ENCODE data around the gene LYRM4.
"Not testable (repeated sequence)": the region's sequence is repeated elsewhere in the genome, so short reads cannot be mapped to it uniquely, and the experiment has no call there.

The LYRM4 gene

GRCh38 chr6:5081182-5081581 is 179.6 kb downstream of the LYRM4 start:
- no peak for DNase-seq (ENCODE audit: low read depth)

DNA sequence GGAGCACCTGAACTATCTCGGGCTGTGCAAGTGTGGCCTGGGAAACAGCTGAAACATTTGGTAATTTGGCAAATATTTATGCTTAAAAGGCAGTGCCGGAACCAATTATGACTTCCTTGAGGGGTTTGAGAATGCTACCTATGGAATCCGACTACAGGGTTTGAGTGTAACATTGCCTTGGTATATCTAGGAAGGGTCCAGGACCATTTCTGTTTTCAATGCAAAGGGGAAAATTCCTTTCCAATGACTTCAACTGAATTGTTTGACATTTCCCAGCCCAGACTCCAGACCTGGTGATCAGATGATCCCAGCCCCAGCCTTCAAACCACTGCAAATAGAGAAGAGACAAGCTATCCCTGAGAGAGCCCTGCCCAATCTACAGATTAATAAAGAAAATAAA is 180.2 kb downstream of the LYRM4 start:
- DNase-seq (ENCODE audit: low read depth): no peak

DNA sequence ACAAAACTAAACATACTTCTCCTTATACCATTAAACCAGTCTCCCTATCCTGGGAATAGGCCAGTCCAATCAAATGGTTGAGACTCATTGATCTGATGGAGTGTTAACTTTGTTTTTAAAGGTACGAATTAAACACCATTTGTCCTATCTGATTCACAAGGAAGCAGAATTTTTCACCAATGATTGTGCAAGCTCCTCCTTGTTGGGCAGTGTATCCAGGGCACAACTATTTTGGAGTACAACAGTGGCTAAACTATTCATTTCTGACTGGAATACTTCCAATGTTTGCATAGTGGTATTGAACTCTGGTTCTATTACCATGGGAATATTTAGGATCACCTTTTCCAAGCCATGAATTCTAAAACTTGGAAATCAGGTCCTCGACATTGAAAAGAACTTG is 181.1 kb downstream of the LYRM4 start:
- no peak for DNase-seq (ENCODE audit: low read depth)

GRCh38 chr6:5078121-5078669 is 182.6 kb downstream of the LYRM4 start:
- no peak for DNase-seq (ENCODE audit: low read depth)

DNA sequence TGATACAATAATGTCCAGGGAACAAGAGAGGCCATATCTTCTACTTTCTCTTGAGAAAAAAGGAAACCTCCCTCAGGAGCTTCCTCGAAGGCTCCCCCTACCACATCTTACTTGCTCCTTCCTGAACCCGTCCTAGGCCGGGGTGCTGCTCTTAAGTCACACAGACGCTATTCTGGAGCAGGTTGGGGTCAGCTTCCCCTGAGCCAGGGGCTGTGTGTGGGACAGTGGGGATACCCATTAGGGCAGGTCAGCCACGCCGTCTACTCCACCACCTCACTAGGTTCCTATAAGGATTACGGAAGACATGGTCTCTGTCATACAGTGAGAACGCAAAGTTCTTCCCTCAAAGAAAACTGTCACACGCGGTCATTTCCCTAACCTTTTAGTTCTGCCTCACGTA is 183.8 kb downstream of the LYRM4 start:
- no peak for DNase-seq (ENCODE audit: low read depth)

GRCh38 chr6:5073992-5074391 is 186.8 kb downstream of the LYRM4 start:
- DNase-seq (ENCODE audit: low read depth): no peak

DNA sequence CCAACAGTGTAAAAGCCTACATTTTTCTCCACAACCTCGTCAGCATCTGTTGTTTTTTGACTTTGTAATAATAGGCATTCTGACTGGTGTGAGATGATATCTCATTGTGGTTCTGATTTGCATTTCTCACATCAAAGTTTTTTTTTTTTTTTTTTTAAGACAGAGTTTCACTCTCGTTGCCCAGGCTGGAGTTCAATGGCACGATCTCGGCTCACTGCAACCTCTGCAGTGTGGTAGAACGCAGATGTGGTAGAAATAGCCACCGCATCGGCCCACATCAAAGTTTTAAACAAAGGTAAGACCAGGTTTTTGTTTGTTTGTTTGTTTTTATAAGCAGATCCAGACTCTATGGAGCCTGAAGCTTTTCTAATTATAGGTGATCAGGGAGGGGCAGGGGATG is 188.3 kb downstream of the LYRM4 start:
- DNase-seq (ENCODE audit: low read depth): no peak

GRCh38 chr6:5071216-5071615 is 189.5 kb downstream of the LYRM4 start:
- DNase-seq (ENCODE audit: low read depth): no peak

- no peak for DNase-seq (ENCODE audit: low read depth)
Measured at GRCh38 chr6:5068153-5068751, 192.5 kb downstream of the LYRM4 start.

DNA sequence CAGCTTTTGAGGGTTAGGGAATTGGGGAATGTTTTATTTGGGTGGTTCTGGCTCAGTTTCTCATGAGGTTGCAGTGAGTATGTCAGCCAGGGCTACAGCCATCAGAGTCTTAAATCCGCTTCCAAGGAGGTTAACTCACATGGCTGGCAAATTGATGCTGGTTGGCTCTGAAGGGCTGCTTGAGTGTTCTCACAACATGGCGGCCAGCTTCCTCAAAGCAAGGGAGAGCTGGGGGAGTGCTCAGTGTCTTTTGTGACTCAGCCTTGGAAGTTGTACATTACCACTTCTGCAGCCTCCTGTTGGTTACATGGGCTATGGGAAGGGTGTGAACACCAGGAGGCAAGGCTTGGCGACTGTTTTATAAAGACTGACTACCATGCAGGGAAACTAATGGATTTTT is 193.4 kb downstream of the LYRM4 start:
- no peak for DNase-seq (ENCODE audit: low read depth)

- no peak for DNase-seq (ENCODE audit: low read depth)
Measured at GRCh38 chr6:5066456-5067093, 194.2 kb downstream of the LYRM4 start.

DNA sequence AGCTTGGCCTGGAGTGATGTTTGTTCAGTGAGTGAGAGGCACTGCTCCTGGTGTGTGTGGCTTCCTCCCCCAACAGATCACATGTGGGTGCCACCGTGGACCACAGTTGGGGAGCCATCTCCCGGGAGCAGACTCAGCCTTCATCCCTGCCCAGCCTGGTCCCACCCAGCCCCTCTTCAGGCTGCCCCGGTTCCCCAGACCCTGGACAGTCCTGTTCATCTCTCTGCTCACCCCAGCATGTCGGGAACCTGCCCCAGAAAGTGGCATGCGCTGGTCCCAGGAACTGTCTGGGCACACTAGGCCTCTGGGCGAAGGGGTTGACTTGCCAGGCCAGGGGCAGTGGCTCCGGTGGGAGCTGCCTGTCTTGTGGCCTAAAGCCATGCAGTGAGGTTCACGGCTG is 197.1 kb downstream of the LYRM4 start:
- no peak for DNase-seq (ENCODE audit: low read depth)

DNA sequence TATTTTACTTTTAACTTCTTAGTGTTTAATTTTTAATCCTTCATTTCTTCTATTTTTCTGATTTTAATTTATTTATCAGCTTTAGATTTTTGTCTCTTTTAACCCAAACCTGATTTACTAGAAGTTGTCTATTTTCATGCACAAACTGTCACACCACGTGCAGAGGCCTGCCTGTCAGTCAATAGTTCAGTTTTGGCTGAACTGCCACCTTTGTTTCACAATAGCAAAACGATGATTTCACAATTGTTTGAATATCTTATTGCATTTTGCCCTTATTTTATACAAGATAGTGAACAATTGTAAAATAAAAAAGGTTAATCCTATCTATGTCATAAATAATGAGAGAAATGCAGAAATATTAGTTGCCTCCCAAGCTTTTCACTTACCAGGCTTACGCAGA is 199.6 kb downstream of the LYRM4 start:
- no peak for DNase-seq (ENCODE audit: low read depth)

- not testable (repeated sequence) for DNase-seq (ENCODE audit: low read depth)
Measured at GRCh38 chr6:5060439-5060838, 200.3 kb downstream of the LYRM4 start.

GRCh38 chr6:5059036-5059896 is 201.5 kb downstream of the LYRM4 start:
- DNase-seq (ENCODE audit: low read depth): no peak

All from non-pigmented ciliary epithelial cell (primary cell).